Tibial artery (tissue), 4 donors: Measurements from ENCODE around the gene KLHL29.

Experiments used
- DNase-seq, 2 donors: peaks; one replicate each; pipeline ENCODE4 v3.0.0-alpha.2; 2019
- H3K27ac ChIP-seq, 2 donors: fragments of 200-600 bp; sonication (generic) in 1 of 2; 1 replicate in 1 of 2; 2 replicates in 1 of 2; pipeline ENCODE4 v1.5.1; 2018 to 2019; ENCODE audit warnings: mild to moderate bottlenecking in 1 of 2
- H3K27me3 ChIP-seq, 2 donors: fragments of 200-600 bp; sonication (generic) in 1 of 2; one replicate each; pipeline versions ENCODE4 v1.5.1 to v1.6.0; 2016 to 2019
- H3K36me3 ChIP-seq, 3 donors: fragments of 200-600 bp; sonication (generic) in 2 of 3; one replicate each; pipeline ENCODE4 v1.5.1; 2016 to 2019; ENCODE audit warnings: mild to moderate bottlenecking in 2 of 3
- H3K4me1 ChIP-seq, 4 donors: fragments of 200-600 bp; sonication (generic) in 2 of 4; 1 replicate in 3 of 4; 2 replicates in 1 of 4; pipeline ENCODE4 v1.5.1; 2016 to 2019
- H3K4me3 ChIP-seq, 2 donors: fragments of 200-600 bp; sonication (generic) in 1 of 2; 1 replicate in 1 of 2; 2 replicates in 1 of 2; pipeline ENCODE4 v1.5.1; 2018 to 2019; ENCODE audit warnings: mild to moderate bottlenecking in 2 of 2
- H3K9me3 ChIP-seq, 3 donors: fragments of 200-600 bp; sonication (generic) in 1 of 3; one replicate each; pipeline ENCODE4 v1.5.1; 2016 to 2019
- CTCF ChIP-seq, 2 experiments: fragments of 200-600 bp in 1 of 2; fragments of 450-650 bp in 1 of 2; IDR thresholded peaks; one replicate each; pipeline ENCODE4 v1.5.1; 2017 to 2019; ENCODE audit warnings: antibody characterized with exemption in 2 of 2, mild to moderate bottlenecking in 1 of 2, moderate library complexity in 1 of 2
- intact Hi-C: fragments of 100-400 bp; cut with DNase I; formaldehyde crosslinking; loops from one replicate; pipeline ENCODE4 v1.15.0; 2023; ENCODE audit warnings: low total_unique reads

The KLHL29 gene

GRCh38 chr2:23449831-23450331 is 64.9 kb downstream of the KLHL29 start:
- Histone ChIP-seq H3K36me3 (no peaks in the 10 kb centered on the region), H3K4me3 (no peak overlapping the region), H3K9me3 (no peaks in the 10 kb centered on the region), H3K27ac (no peak overlapping the region), H3K27me3 (no peaks in the 10 kb centered on the region), H3K4me1 (peaks cover 0 to 11% (median 0%) of the 10 kb centered on the region in 4 donors)
- TF ChIP-seq CTCF (IDR thresholded peaks at IDR 0.05): no peak
- intact Hi-C loops: no loop called here
- DNase-seq: no peak

DNA sequence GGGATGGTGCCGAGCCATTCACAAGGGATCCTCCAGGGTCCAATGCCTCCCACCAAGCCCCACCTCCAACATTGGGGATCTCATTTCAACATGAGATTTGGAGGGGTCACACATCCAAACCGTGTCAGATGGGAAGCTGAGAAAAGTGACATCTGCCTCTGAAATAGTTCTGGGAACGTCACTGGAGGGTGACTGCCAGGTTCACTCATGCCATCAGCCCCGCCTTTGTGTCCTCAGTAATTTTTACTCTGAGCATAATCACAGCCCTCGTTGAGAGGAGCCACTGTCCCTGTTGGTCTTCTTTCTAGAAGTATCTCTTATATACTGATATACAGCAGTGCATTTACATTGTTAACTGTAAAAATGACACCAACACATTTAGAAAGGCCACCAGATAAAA is 67.4 kb downstream of the KLHL29 start:
- Histone ChIP-seq H3K27ac (no peak overlapping the region), H3K36me3 (no peaks in the 10 kb centered on the region), H3K9me3 (no peaks in the 10 kb centered on the region), H3K4me3 (no peak overlapping the region), H3K4me1 (peaks cover 0 to 11% (median 0%) of the 10 kb centered on the region in 4 donors), H3K27me3 (no peaks in the 10 kb centered on the region)
- no peak for DNase-seq
- intact Hi-C loops: no loop called here
- TF ChIP-seq CTCF (IDR thresholded peaks at IDR 0.05): no peak

DNA sequence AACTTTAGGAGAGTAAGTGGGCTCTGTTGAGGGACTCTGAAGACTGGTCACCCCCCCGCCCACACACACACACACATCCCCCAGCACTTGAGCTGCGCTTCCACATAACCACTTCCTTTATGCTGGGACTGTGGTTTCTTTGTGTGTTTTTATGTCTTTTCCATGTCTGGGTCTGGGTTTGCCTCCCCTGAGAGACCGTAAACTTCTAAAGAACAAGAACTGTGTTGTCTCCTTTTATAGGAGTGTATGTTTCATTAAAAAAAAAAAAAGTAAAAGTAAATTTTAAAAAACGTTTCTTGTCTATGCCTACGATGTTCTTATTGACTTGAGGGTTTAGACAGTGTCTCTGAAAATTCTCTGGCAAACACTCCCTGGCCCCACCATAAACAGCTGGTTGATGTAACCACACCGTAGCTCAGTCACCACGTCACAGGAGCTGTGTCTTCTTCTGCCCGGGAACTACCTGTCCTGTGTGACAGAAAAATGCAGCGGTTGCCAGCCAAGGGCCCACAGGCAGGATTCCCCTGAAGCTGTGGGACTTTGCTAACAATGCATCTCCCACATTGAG is 68.0 kb downstream of the KLHL29 start:
- peaks cover 0 to 11% (median under 1%) of the 10 kb centered on the region in 4 donors for H3K4me1 ChIP-seq
- no peaks in the 10 kb centered on the region for H3K27me3 ChIP-seq
- DNase-seq: no peak
- H3K27ac ChIP-seq: no peak overlapping the region
- H3K36me3 ChIP-seq: no peaks in the 10 kb centered on the region
- no peak for TF ChIP-seq CTCF (IDR thresholded peaks at IDR 0.05)
- no peaks in the 10 kb centered on the region for H3K9me3 ChIP-seq
- H3K4me3 ChIP-seq: no peak overlapping the region
- intact Hi-C loops: no loop called here

DNA sequence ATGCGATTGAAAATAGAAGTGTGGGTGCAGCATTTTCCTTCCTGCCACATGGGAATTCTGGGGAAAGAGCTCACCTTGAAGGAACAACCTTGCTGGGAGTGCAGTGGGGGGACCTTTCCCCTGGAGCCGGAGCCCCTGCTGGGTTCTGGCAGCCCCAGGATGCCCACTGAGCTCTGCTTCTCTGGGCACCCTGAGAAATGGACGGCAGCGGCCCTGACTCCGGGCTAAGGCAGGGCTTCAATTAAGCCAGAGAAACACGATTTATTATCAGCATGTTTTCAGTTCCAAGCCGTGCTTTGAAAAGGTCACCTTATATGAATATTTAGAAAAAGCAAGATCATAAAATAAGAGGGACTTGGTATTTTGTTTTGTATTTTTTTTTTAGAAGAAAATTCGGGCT is 68.5 kb downstream of the KLHL29 start:
- H3K4me3 ChIP-seq: no peak overlapping the region

GRCh38 chr2:23453836-23454460 is 69.0 kb downstream of the KLHL29 start:
- Histone ChIP-seq H3K27ac (no peak overlapping the region), H3K9me3 (no peaks in the 10 kb centered on the region), H3K36me3 (no peaks in the 10 kb centered on the region), H3K27me3 (no peaks in the 10 kb centered on the region), H3K4me3 (no peak overlapping the region), H3K4me1 (peaks cover 0 to 7% (median 1%) of the 10 kb centered on the region in 4 donors)
- TF ChIP-seq CTCF (IDR thresholded peaks at IDR 0.05): no peak
- intact Hi-C loops: no loop called here
- no peak for DNase-seq

More for the DNA sequence above, 68.5 kb downstream of the KLHL29 start:
- no peaks in the 10 kb centered on the region for H3K36me3 ChIP-seq
- H3K27me3 ChIP-seq: no peaks in the 10 kb centered on the region
- no peak for TF ChIP-seq CTCF (IDR thresholded peaks at IDR 0.05)
- intact Hi-C loops: no loop called here
- H3K4me1 ChIP-seq: peaks cover 0 to 11% (median 1%) of the 10 kb centered on the region in 4 donors
- no peak overlapping the region for H3K27ac ChIP-seq
- no peaks in the 10 kb centered on the region for H3K9me3 ChIP-seq
- no peak for DNase-seq
